ENCODE results near the gene RBM41. TPM values are rescaled to one million over a fixed set of nuclear protein-coding genes. Genes with fewer than 3 reads are reported as not detected.

RBM41 gene
- total and polyA plus RNA-seq, 4 donors: 3.8 to 30.6 (median 9.2) TPM

- Histone ChIP-seq H3K4me3 (no peak overlapping the region), H3K9me3 (ENCODE audit: control insufficient read depth in 4 of 4, insufficient read depth in 3 of 4, low read length in 3 of 4) (no peaks in the 10 kb centered on the region), H3K27me3 (ENCODE audit: control insufficient read depth in 3 of 3, insufficient read depth in 3 of 3, low read length in 2 of 3) (peaks cover 0 to 25% (median 13%) of the 10 kb centered on the region in 3 donors), H3K9ac (ENCODE audit: insufficient read depth in 1 of 2, low read length in 2 of 2) (no peak overlapping the region), H3K4me1 (ENCODE audit: control insufficient read depth in 5 of 5, insufficient read depth in 5 of 5, low read length in 5 of 5) (no peaks in the 10 kb centered on the region), H3K27ac (ENCODE audit: low read depth in 1 of 2, low read length in 1 of 2) (no peak overlapping the region), H3K36me3 (ENCODE audit: control insufficient read depth in 4 of 4, insufficient read depth in 4 of 4, low read length in 4 of 4) (peaks cover 0 to 17% (median 6%) of the 10 kb centered on the region in 4 donors)
- 77 to 94% methylated on average over 1 of the region's 1 CpG for WGBS, 2 donors
- ATAC-seq (ENCODE audit: insufficient read depth, low FRiP score) (no peak), DNase-seq (no peak)
- no peak for TF ChIP-seq CTCF (IDR thresholded peaks at IDR 0.05; ENCODE audit: control extremely low read depth, extremely low read depth)
These were observed 661 bp upstream of the RBM41 start for GRCh38 chrX:107119283-107119682.

- ATAC-seq (ENCODE audit: insufficient read depth, low FRiP score): no peak
- Histone ChIP-seq H3K36me3 (ENCODE audit: control insufficient read depth in 4 of 4, insufficient read depth in 4 of 4, low read length in 4 of 4) (peaks cover 4 to 20% (median 7%) of the 10 kb centered on the region in 4 donors), H3K4me1 (ENCODE audit: control insufficient read depth in 5 of 5, insufficient read depth in 5 of 5, low read length in 5 of 5) (no peaks in the 10 kb centered on the region), H3K9me3 (ENCODE audit: control insufficient read depth in 4 of 4, insufficient read depth in 3 of 4, low read length in 3 of 4) (no peaks in the 10 kb centered on the region), H3K9ac (ENCODE audit: insufficient read depth in 1 of 2, low read length in 2 of 2) (peak overlapping the region; percentile 40 to 50), H3K27me3 (ENCODE audit: control insufficient read depth in 3 of 3, insufficient read depth in 3 of 3, low read length in 2 of 3) (peaks cover 0 to 28% (median 10%) of the 10 kb centered on the region in 3 donors), H3K4me3 (peak overlapping the region; percentile 60), H3K27ac (ENCODE audit: low read depth in 1 of 2, low read length in 1 of 2) (peak overlapping the region; percentile 62 to 66)
- no peak for TF ChIP-seq CTCF (IDR thresholded peaks at IDR 0.05; ENCODE audit: control extremely low read depth, extremely low read depth)
- DNase-seq: peak in 2 of 3 donors; percentile 14 to 24
- WGBS, 2 donors: 0 to 24% methylated on average over 8 of the region's 8 CpGs
These were observed 665 bp downstream of the RBM41 start for GRCh38 chrX:107117993-107118321.

- WGBS, 2 donors: 83 to 94% methylated on average over 1 of the region's 1 CpG
These were observed 11.2 kb downstream of the RBM41 start for GRCh38 chrX:107107459-107107858.

More at GRCh38 chrX:107107459-107107858, 11.2 kb downstream of the RBM41 start:
- no peak for TF ChIP-seq CTCF (IDR thresholded peaks at IDR 0.05; ENCODE audit: control extremely low read depth, extremely low read depth)
- H3K9ac ChIP-seq (ENCODE audit: insufficient read depth in 1 of 2, low read length in 2 of 2): no peak overlapping the region
- H3K36me3 ChIP-seq (ENCODE audit: control insufficient read depth in 4 of 4, insufficient read depth in 4 of 4, low read length in 4 of 4): peaks cover 0 to 10% (median 2%) of the 10 kb centered on the region in 4 donors
- DNase-seq: no peak
- no peaks in the 10 kb centered on the region for H3K4me1 ChIP-seq (ENCODE audit: control insufficient read depth in 5 of 5, insufficient read depth in 5 of 5, low read length in 5 of 5)
- H3K9me3 ChIP-seq (ENCODE audit: control insufficient read depth in 4 of 4, insufficient read depth in 3 of 4, low read length in 3 of 4): peaks cover 0 to 2% (median 0%) of the 10 kb centered on the region in 4 donors
- H3K4me3 ChIP-seq: no peak overlapping the region
- peaks cover 3 to 21% (median 5%) of the 10 kb centered on the region in 3 donors for H3K27me3 ChIP-seq (ENCODE audit: control insufficient read depth in 3 of 3, insufficient read depth in 3 of 3, low read length in 2 of 3)
- ATAC-seq (ENCODE audit: insufficient read depth, low FRiP score): no peak
- H3K27ac ChIP-seq (ENCODE audit: low read depth in 1 of 2, low read length in 1 of 2): no peak overlapping the region
